GM12878 (cell line): ENCODE measurements around the gene CA9. TPM values are rescaled to one million over a fixed set of nuclear protein-coding genes. Genes with fewer than 3 reads are reported as not detected.

ENCODE experiments used
- ATAC-seq: fragments of 200-7000 bp; cut with Tn5 transposase; 3 replicates; pipeline ENCODE4 v1.9.1; 2020; ENCODE audit warnings: mild to moderate bottlenecking, moderate library complexity
- BruUV-seq: library from RNA; stranded (reverse); fragments of 400-500 nt; replicated peaks from 2 replicates; lab custom pipeline; 2021; lab: Mats Ljungman, UMichigan
- CTCF ChIA-PET: fragments of 300-600 bp; sonication (Branson Sonifier 250); formaldehyde crosslinking; extraction: SDS; loops from one replicate; lab custom pipeline; 2021; ENCODE audit warnings: inconsistent platforms; lab: Yijun Ruan, JAX
- POLR2A ChIA-PET: fragments of 350-600 bp; formaldehyde crosslinking; extraction: SDS; loops from one replicate; lab custom pipeline; 2021; ENCODE audit warnings: inconsistent platforms; lab: Charles Lee
- RAD21 ChIA-PET: fragments of 300-600 bp; sonication (Branson Sonifier 250); formaldehyde crosslinking; loops from one replicate; lab custom pipeline; 2023; ENCODE audit warnings: antibody characterized with exemption; ENCODE audit not compliant: unreplicated experiment; lab: Charles Lee
- SMC1A ChIA-PET: fragments of 300-600 bp; sonication (Branson Sonifier 250); formaldehyde crosslinking; loops from one replicate; lab custom pipeline; 2023; ENCODE audit not compliant: unreplicated experiment, uncharacterized antibody; lab: Charles Lee
- DNase-seq: peaks from one replicate; pipeline ENCODE4 v3.0.0-alpha.2; 2011; ENCODE audit warnings: low read depth, low spot score
- FAIRE-seq: peaks from 3 replicates; lab custom pipeline; 2011; peaks lifted over from hg19 to GRCh38; lab: Jason Lieb, UNC
- H2AFZ ChIP-seq: 2 replicates; pipeline ENCODE4 v1.6.0; 2011; ENCODE audit warnings: low read depth, low read length, control low read depth; ENCODE audit not compliant: control insufficient read depth
- H3K27ac ChIP-seq: 2 replicates; pipeline ENCODE4 v1.5.1; 2011; ENCODE audit warnings: control low read depth; ENCODE audit not compliant: control insufficient read depth, insufficient read depth
- H3K27me3 ChIP-seq, 2 experiments: replicated peaks in 1 of 2; 2 replicates each; pipeline versions ENCODE4 v1.6.0 to v1.6.1; 2011; ENCODE audit warnings: low read length in 1 of 2; ENCODE audit not compliant: control insufficient read depth in 2 of 2, insufficient read depth in 2 of 2
- H3K36me3 ChIP-seq, 2 experiments: 2 replicates each; pipeline ENCODE4 v1.5.1; 2011; ENCODE audit warnings: low read length in 1 of 2; ENCODE audit not compliant: control insufficient read depth in 2 of 2, insufficient read depth in 2 of 2
- H3K4me1 ChIP-seq: 2 replicates; pipeline ENCODE4 v1.6.1; 2011; ENCODE audit warnings: mild to moderate bottlenecking, low read length, moderate library complexity, mixed read lengths; ENCODE audit not compliant: control insufficient read depth, insufficient read depth
- H3K4me2 ChIP-seq: 2 replicates; pipeline ENCODE4 v1.6.0; 2011; ENCODE audit warnings: control low read depth; ENCODE audit not compliant: control insufficient read depth, insufficient read depth
- H3K4me3 ChIP-seq: fragments of 200-600 bp; sonication (generic); 2 replicates; pipeline ENCODE4 v1.5.1; 2016
- H3K79me2 ChIP-seq: 2 replicates; pipeline ENCODE4 v1.6.0; 2011; ENCODE audit warnings: low read length; ENCODE audit not compliant: control insufficient read depth, insufficient read depth
- H3K9ac ChIP-seq: 2 replicates; pipeline ENCODE4 v1.8.0; 2011; ENCODE audit warnings: low read length, control low read depth, mixed read lengths; ENCODE audit not compliant: control insufficient read depth, insufficient read depth
- H3K9me3 ChIP-seq: replicated peaks from 3 replicates; pipeline ENCODE4 v1.5.1; 2011; ENCODE audit warnings: mild to moderate bottlenecking, low read length; ENCODE audit not compliant: control insufficient read depth, insufficient read depth
- H4K20me1 ChIP-seq: 2 replicates; pipeline ENCODE4 v1.6.0; 2011; ENCODE audit not compliant: control insufficient read depth, insufficient read depth
- BACH1 ChIP-seq: fragments of 450-650 bp; IDR thresholded peaks from 2 replicates; pipeline ENCODE4 v1.6.1; 2017; ENCODE audit warnings: mild to moderate bottlenecking, borderline replicate concordance
- CBX5 ChIP-seq: sonication (generic); IDR thresholded peaks from 2 replicates; pipeline ENCODE4 v1.6.1; 2016; ENCODE audit warnings: low read depth, moderate library complexity, mild to moderate bottlenecking, inconsistent platforms
- CTCF ChIP-seq, 3 experiments: IDR thresholded peaks in 2 of 3; conservative IDR thresholded peaks in 1 of 3; 2 replicates each; pipeline ENCODE4 v1.5.1; 2011; ENCODE audit warnings: low read depth in 3 of 3, low read length in 3 of 3, mild to moderate bottlenecking in 3 of 3, control low read depth in 2 of 3, moderate library complexity in 2 of 3, inconsistent platforms in 1 of 3, mixed read lengths in 1 of 3; ENCODE audit not compliant: control insufficient read depth in 2 of 3, insufficient read depth in 1 of 3; ENCODE audit errors: extremely low read depth in 1 of 3
- IKZF2 ChIP-seq, 2 experiments: fragments of 450-650 bp; IDR thresholded peaks; 2 replicates each; pipeline ENCODE4 v1.6.1; 2017; ENCODE audit warnings: mild to moderate bottlenecking in 2 of 2, moderate library complexity in 2 of 2
- KDM1A ChIP-seq: fragments of 200-600 bp; sonication (generic); IDR thresholded peaks from 2 replicates; pipeline ENCODE4 v1.6.1; 2016; ENCODE audit warnings: borderline replicate concordance
- POLR2A ChIP-seq: IDR thresholded peaks from 2 replicates; pipeline ENCODE4 v1.6.1; 2011; ENCODE audit warnings: low read depth, mild to moderate bottlenecking, low read length
- RAD21 ChIP-seq: IDR thresholded peaks from 2 replicates; pipeline ENCODE4 v1.6.1; 2011; ENCODE audit warnings: mild to moderate bottlenecking, low read depth, low read length, moderate library complexity; ENCODE audit not compliant: insufficient read depth
- SMC3 ChIP-seq: IDR thresholded peaks from 2 replicates; pipeline ENCODE4 v1.6.1; 2011; ENCODE audit warnings: low read length, improper control_type of control experiment, borderline replicate concordance
- SP1 ChIP-seq: IDR thresholded peaks from one replicate; pipeline ENCODE4 v1.6.1; 2011; ENCODE audit warnings: low read depth, low read length
- SRF ChIP-seq, 2 experiments: IDR thresholded peaks; 2 replicates each; pipeline ENCODE4 v1.6.1; 2011; ENCODE audit warnings: low read depth in 2 of 2, low read length in 2 of 2, mild to moderate bottlenecking in 1 of 2, moderate library complexity in 1 of 2
- SUPT20H ChIP-seq: IDR thresholded peaks from 2 replicates; pipeline ENCODE4 v1.6.1; 2011; ENCODE audit warnings: low read depth, mild to moderate bottlenecking, low read length, moderate library complexity, borderline replicate concordance; ENCODE audit not compliant: control insufficient read depth
- WGBS: methylation state at CpG from one replicate; pipeline ENCODE4 v1.1.6; 2016; ENCODE audit warnings: low lambda C conversion rate; ENCODE audit not compliant: insufficient replicate concordance, insufficient coverage; ENCODE audit errors: missing lambda C conversion rate; 5-methylcytosine and 5-hydroxymethylcytosine counted together
- in situ Hi-C: fragments of 300-500 bp; cut with MboI; formaldehyde crosslinking; loops from 9 replicates; pipeline ENCODE4 v1.14.3; 2018; ENCODE audit warnings: mixed read lengths
- intact Hi-C: fragments of 100-400 bp; cut with micrococcal nuclease; formaldehyde crosslinking; loops from one replicate; pipeline ENCODE4 v1.14.2; 2022; ENCODE audit not compliant: unreplicated experiment
- polyA plus RNA-seq, 11 experiments: library from polyadenylated mRNA; depleted of rRNA in 4 of 11; unstranded in 6 of 11; stranded (reverse) in 5 of 11; fragments of >200 nt; fragmentation: Nextera tagmentation in 4 of 11; fragmentation: Illumina TruSeq in 1 of 11; extraction: Ambion mirVana in 4 of 11; extraction: Trizol in 1 of 11; gene quantifications; 1 replicate in 1 of 11; 2 replicates in 10 of 11; pipeline versions ENCODE4 v1.2.1 to v1.2.3, GENCODE V29; 2011 to 2016; ENCODE audit warnings: inconsistent platforms in 2 of 11, missing spikeins in 2 of 11, low read depth in 1 of 11
- total RNA-seq, 4 experiments: library from RNA; depleted of rRNA in 3 of 4; stranded (reverse); fragments of >200 nt in 3 of 4; fragmentation: Illumina TruSeq in 1 of 4; extraction: Trizol in 1 of 4; gene quantifications; 2 replicates each; pipeline versions ENCODE4 v1.2.1 to v1.2.3, GENCODE V29; 2013 to 2021
- TF ChIP-seq, protein P1 (sequence below): IDR thresholded peaks from 2 replicates; pipeline ENCODE4 v1.6.1; 2012; ENCODE audit warnings: low read length, inconsistent platforms
- TF ChIP-seq, protein P2 (sequence below): IDR thresholded peaks from 2 replicates; pipeline ENCODE4 v1.6.1; 2011; ENCODE audit warnings: low read depth, low read length, improper control_type of control experiment, borderline replicate concordance

The CA9 gene
- total and polyA plus RNA-seq, 10 of the 15 experiments (the other 5 are each of a cell fraction or from before 2014, with no cell fraction given) = 0.53 to 6.6 (median 1.2) TPM

DNA sequence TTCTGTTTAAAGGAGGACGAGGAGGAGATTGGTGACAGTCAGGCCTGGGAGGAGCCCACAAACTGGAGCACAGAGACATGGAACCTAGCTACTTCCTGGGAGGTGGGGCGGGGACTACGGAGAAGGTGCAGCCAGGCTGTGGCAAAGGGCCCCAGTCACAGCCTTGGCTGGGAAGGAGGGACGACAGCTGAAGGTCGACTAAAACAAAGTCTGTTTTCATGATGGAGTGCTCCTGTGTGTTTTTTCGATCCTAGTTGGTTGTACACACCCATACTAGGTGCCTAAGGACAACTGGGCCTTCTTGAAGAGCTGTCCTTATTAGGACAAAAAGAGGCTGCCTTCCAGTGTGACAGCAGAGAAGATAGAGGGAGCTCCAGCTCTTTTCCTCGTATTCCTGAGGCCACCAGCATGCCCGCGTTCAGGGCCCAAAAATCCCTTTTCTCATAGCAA is 12.7 kb upstream of the CA9 start:
- Histone ChIP-seq H3K27ac (peak overlapping the region; percentile 45), H4K20me1 (no peaks in the 10 kb centered on the region), H3K4me2 (no peak overlapping the region; the same call in 1 of the 2 replicates), H3K79me2 (peaks cover 43% of the 10 kb centered on the region)
- RAD21 ChIA-PET = interaction anchor here (0.6 to 9.7 kb wide), 10 partner anchors 13 to 163 kb away, joined by 3 to 95 read pairs (median 7); partner anchors contain the start of genes CREB3, GBA2, RGP1 and SIT1
- no peak for FAIRE-seq
- POLR2A ChIA-PET = interaction anchor here (0.7 to 10.9 kb wide), 12 partner anchors 12 to 154 kb away, joined by 3 to 163 read pairs (median 4); partner anchors contain the start of genes CREB3, HINT2, SIT1 and SPAG8
- TF ChIP-seq SRF (IDR thresholded peaks at IDR 0.05; ENCODE audit: low read depth in 2 of 2, low read length in 2 of 2) (0 out of 4 replicates have a peak, but pooled peaks of 1 of the 2 experiments have one; percentile 9), POLR2A (peak; percentile 29; the same call in 1 of the 2 replicates), CBX5 (no peak), CTCF (IDR thresholded peaks at IDR 0.05 in 2 of 3, conservative IDR thresholded peaks at IDR 0.05 in 1 of 3; ENCODE audit: control insufficient read depth in 2 of 3, extremely low read depth in 1 of 3, insufficient read depth in 1 of 3, low read depth in 3 of 3, low read length in 3 of 3) (peak; percentile 21 to 59 (median 32); a peak in 4 of 6 replicates), SMC3 (0 out of 2 replicates have a peak, but pooled peaks have one; percentile 9), IKZF2 (IDR thresholded peaks at IDR 0.05) (peak in 1 of 2 experiments; percentile 38; a peak in 2 of 4 replicates), BACH1 (no peak), RAD21 (peak; percentile 34; the same call in 1 of the 2 replicates), SUPT20H (no peak), SP1 (no peak), KDM1A (no peak)
- TF ChIP-seq, protein P1, sequence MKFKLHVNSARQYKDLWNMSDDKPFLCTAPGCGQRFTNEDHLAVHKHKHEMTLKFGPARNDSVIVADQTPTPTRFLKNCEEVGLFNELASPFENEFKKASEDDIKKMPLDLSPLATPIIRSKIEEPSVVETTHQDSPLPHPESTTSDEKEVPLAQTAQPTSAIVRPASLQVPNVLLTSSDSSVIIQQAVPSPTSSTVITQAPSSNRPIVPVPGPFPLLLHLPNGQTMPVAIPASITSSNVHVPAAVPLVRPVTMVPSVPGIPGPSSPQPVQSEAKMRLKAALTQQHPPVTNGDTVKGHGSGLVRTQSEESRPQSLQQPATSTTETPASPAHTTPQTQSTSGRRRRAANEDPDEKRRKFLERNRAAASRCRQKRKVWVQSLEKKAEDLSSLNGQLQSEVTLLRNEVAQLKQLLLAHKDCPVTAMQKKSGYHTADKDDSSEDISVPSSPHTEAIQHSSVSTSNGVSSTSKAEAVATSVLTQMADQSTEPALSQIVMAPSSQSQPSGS = no peak
- TF ChIP-seq, protein P2, sequence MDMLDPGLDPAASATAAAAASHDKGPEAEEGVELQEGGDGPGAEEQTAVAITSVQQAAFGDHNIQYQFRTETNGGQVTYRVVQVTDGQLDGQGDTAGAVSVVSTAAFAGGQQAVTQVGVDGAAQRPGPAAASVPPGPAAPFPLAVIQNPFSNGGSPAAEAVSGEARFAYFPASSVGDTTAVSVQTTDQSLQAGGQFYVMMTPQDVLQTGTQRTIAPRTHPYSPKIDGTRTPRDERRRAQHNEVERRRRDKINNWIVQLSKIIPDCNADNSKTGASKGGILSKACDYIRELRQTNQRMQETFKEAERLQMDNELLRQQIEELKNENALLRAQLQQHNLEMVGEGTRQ = no peak
- TF ChIP-seq, all 136 proteins: peak for 6
- no peaks in the 10 kb centered on the region for H3K9me3 ChIP-seq
- in situ Hi-C loops (no loop called here), intact Hi-C loops (no loop called here)
- ChIA-PET CTCF (interaction anchor here (0.6 to 13.5 kb wide), 27 partner anchors 10 to 185 kb away, joined by 3 to 227 read pairs (median 7); partner anchors contain the start of genes CA9, CREB3, HINT2 and SIT1), SMC1A (interaction anchor here (0.7 to 12.5 kb wide), 20 partner anchors 9 to 221 kb away, joined by 3 to 145 read pairs (median 3); partner anchors contain the start of genes CREB3, SIT1, SPAG8 and TLN1)
- BruUV-seq = no TSS peak
- H3K4me3 ChIP-seq = no peak overlapping the region
- H3K4me1 ChIP-seq = peaks cover 39% of the 10 kb centered on the region
- H3K36me3 ChIP-seq = peaks cover 6 to 9% of the 10 kb centered on the region in 2 experiments; a peak in 3 of 4 replicates
- H3K27me3 ChIP-seq = no peaks in the 10 kb centered on the region
- ATAC-seq (no peak), DNase-seq (no peak)
- 64% methylated on average over 9 of the region's 9 CpGs for WGBS
- no peak overlapping the region for H3K9ac ChIP-seq
- no peak overlapping the region for H2AFZ ChIP-seq
